ENCODE data around the gene SLC25A21.

Gene SLC25A21

GRCh38 chr14:37140176-37140575 is 32.2 kb downstream of the SLC25A21 start:
- no peak for DNase-seq

GRCh38 chr14:37139710-37140109 is 32.7 kb downstream of the SLC25A21 start:
- no peak for DNase-seq

- no peak for DNase-seq
Measured at GRCh38 chr14:37138898-37139297, 33.5 kb downstream of the SLC25A21 start.

GRCh38 chr14:37133284-37133913 is 39.0 kb downstream of the SLC25A21 start:
- DNase-seq = no peak

- DNase-seq = no peak
Measured at GRCh38 chr14:37131205-37131604, 41.2 kb downstream of the SLC25A21 start.

GRCh38 chr14:37129047-37129446 is 43.4 kb downstream of the SLC25A21 start:
- no peak for DNase-seq

GRCh38 chr14:37124614-37125013 is 47.8 kb downstream of the SLC25A21 start:
- no peak for DNase-seq

GRCh38 chr14:37122919-37123639 is 49.3 kb downstream of the SLC25A21 start:
- DNase-seq = no peak

GRCh38 chr14:37122288-37122687 is 50.1 kb downstream of the SLC25A21 start:
- no peak for DNase-seq

- DNase-seq = no peak
Measured at GRCh38 chr14:37118673-37119366, 53.6 kb downstream of the SLC25A21 start.

- no peak for DNase-seq
Measured at GRCh38 chr14:37116933-37117849, 55.2 kb downstream of the SLC25A21 start.

- DNase-seq = no peak
Measured at GRCh38 chr14:37115406-37115805, 57.0 kb downstream of the SLC25A21 start.

- no peak for DNase-seq
Measured at GRCh38 chr14:37114559-37114958, 57.8 kb downstream of the SLC25A21 start.

- DNase-seq = no peak
Measured at GRCh38 chr14:37114002-37114401, 58.4 kb downstream of the SLC25A21 start.

- DNase-seq = no peak
Measured at GRCh38 chr14:37098132-37098531, 74.3 kb downstream of the SLC25A21 start.

- DNase-seq = no peak
Measured at GRCh38 chr14:37094502-37094901, 77.9 kb downstream of the SLC25A21 start.

GRCh38 chr14:37093364-37093763 is 79.0 kb downstream of the SLC25A21 start:
- DNase-seq = no peak

GRCh38 chr14:37091651-37092050 is 80.8 kb downstream of the SLC25A21 start:
- no peak for DNase-seq

- DNase-seq = peak; percentile 12
Measured at GRCh38 chr14:37090026-37090425, 82.4 kb downstream of the SLC25A21 start.

- no peak for DNase-seq
Measured at GRCh38 chr14:37089410-37089809, 83.0 kb downstream of the SLC25A21 start.

GRCh38 chr14:37088356-37089215 is 83.8 kb downstream of the SLC25A21 start:
- DNase-seq = no peak

- DNase-seq = no peak
Measured at GRCh38 chr14:37087520-37087919, 84.9 kb downstream of the SLC25A21 start.

Data from NCI-H1436 treated with DMSO at 0.1 percent for 48 hours (cell line).